PFSK-1 (cell line): ENCODE data around the gene DIP2C.

Source experiments
- FOXP2 ChIP-seq: optimal IDR thresholded peaks from 2 replicates; pipeline ENCODE3; 2011; ENCODE audit warnings: borderline replicate concordance, control low read depth, inconsistent platforms; ENCODE audit not compliant: insufficient read depth; ENCODE audit errors: extremely low read length, extremely low read depth
- POLR2AphosphoS5 ChIP-seq: IDR thresholded peaks from 2 replicates; pipeline ENCODE4 v1.6.1; 2012; ENCODE audit warnings: low read depth, mild to moderate bottlenecking, control low read depth, low read length, moderate library complexity
- REST ChIP-seq, 2 experiments: IDR thresholded peaks; 2 replicates each; pipeline versions ENCODE4 v1.6.1 to v1.8.0; 2011 to 2012; ENCODE audit warnings: low read depth in 2 of 2, low read length in 2 of 2, control low read depth in 1 of 2, inconsistent platforms in 1 of 2, mild to moderate bottlenecking in 1 of 2, moderate library complexity in 1 of 2; ENCODE audit not compliant: insufficient read depth in 1 of 2
- SIN3A ChIP-seq: IDR thresholded peaks from 2 replicates; pipeline ENCODE4 v1.6.1; 2012; ENCODE audit warnings: mild to moderate bottlenecking, low read length, moderate library complexity, borderline replicate concordance; ENCODE audit not compliant: insufficient read depth
- TAF1 ChIP-seq: IDR thresholded peaks from 2 replicates; pipeline ENCODE4 v1.6.1; 2012; ENCODE audit warnings: low read length, control low read depth, borderline replicate concordance; ENCODE audit not compliant: insufficient read depth

The DIP2C gene

DNA sequence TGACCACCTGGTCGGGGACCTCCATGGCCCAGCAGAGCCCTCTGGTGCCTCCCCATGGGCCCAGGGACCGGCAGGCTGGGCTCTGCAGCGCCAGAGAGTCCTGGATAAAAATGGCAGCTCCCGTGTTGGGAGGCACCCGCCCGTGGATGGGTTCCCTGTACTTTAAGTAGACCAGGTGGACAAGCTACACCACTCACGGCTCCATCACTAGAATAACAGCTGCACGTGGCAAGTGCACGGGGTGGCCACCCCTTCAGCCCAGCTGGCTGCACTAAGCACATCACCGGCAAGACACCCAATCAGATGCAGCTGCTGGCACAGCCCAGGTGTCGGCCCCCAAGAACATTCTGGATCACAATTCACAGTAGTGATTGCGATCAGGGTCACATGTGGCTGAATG lies 69.8 kb downstream of the DIP2C start:
- TF ChIP-seq FOXP2: no peak
- TF ChIP-seq REST (IDR thresholded peaks at IDR 0.05; ENCODE audit: insufficient read depth in 1 of 2, low read depth in 2 of 2, low read length in 2 of 2): no peak
- no peak for TF ChIP-seq SIN3A
- TF ChIP-seq TAF1: no peak
- no peak for TF ChIP-seq POLR2AphosphoS5

GRCh38 chr10:618229-618989 lies 71.1 kb downstream of the DIP2C start:
- no peak for TF ChIP-seq REST (IDR thresholded peaks at IDR 0.05; ENCODE audit: insufficient read depth in 1 of 2, low read depth in 2 of 2, low read length in 2 of 2)
- TF ChIP-seq POLR2AphosphoS5: no peak
- TF ChIP-seq FOXP2: no peak
- no peak for TF ChIP-seq SIN3A
- TF ChIP-seq TAF1: no peak

DNA sequence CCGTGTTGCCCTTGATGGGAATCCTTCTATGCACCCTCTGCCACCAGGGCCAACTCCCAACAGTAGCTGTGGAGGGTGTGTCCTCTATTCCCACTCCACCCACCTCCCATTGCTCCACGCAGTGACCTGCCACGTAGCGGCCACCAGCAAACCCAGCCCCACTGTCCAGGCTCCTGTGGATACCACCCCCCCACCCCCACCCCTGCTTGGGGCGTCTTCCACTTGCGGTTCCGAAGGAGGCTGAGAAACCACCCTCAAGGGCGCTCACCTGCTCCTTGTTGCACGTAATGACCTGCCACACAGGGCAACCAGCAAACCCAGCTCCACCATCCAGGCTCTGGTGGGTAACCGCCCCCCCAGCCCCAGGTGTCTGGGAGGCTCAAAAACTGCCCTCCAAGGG lies 72.0 kb downstream of the DIP2C start:
- no peak for TF ChIP-seq FOXP2

DNA sequence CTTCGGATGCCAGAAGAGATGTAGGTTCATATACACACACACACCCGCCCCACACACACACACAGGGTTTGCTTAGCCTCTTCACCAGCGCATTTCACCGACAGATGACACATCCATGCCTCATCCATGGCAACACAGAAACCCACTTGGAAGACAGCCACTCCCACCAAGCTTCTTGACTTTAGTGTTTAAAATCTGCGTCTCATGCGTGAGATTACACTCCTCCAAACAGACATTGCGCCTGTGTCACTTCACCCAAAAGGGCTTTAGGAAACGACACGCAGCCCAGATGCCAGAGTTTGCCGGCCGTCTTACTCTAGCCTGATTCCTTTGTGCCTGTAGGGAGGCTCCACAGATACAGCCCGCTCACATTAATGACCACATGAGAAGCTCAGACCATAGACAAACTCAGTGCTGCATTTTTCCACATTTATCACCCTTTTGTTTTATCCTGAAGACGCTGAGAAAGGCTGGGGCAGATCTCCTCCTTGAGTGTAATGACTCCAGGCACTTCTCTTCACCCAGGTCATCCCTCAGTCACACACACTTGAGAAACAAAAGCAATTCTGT lies 73.8 kb downstream of the DIP2C start:
- no peak for TF ChIP-seq REST (IDR thresholded peaks at IDR 0.05; ENCODE audit: insufficient read depth in 1 of 2, low read depth in 2 of 2, low read length in 2 of 2)
- TF ChIP-seq SIN3A: no peak
- no peak for TF ChIP-seq POLR2AphosphoS5
- no peak for TF ChIP-seq TAF1
- TF ChIP-seq FOXP2: no peak

DNA sequence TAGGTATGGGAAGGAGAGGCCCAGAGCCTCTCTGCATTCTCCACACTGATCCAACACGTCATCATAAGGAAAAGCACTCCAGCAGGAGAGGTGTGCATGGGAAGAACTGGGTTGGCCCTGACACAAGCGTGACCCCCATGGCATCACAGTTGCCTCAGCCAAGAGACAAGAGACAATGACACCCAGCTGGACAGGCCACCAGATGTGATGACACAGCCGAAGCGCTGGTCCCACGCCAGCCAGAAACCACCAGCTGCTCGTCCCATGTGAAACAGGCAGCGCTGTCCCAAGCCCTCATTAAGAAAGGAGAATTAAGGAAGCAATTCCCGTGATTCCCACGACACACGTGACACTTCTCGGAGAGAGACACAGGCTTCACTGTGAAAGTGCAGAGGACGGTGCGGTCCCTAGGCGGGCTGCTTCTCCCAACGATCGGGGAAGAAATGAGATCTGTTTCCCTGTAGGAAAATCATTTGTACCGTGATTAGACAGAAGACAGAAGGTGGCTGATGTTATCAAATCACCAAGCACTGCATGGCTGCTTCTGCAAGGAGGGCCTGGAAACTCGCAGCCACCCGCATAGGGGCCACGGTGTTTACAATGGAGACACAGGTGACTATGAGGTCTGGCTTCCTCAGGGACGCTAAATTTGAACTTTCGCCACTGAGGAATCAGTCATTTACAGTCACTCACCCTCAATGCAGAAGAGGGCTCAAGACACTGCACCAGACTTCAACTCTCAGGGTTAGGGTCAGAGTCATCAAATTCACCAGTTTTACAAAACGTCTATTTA lies 74.5 kb downstream of the DIP2C start:
- TF ChIP-seq FOXP2 (no peak), SIN3A (no peak), REST (IDR thresholded peaks at IDR 0.05; ENCODE audit: insufficient read depth in 1 of 2, low read depth in 2 of 2, low read length in 2 of 2) (no peak), POLR2AphosphoS5 (no peak), TAF1 (no peak)
